T-cell (primary cell): ENCODE results near the gene ZNHIT3. TPM values are rescaled to one million over a fixed set of nuclear protein-coding genes. Genes with fewer than 3 reads are reported as not detected.

ENCODE experiments used
- ATAC-seq, 4 experiments: fragments of 200-7000 bp in 3 of 4; fragments of 150-1000 bp in 1 of 4; cut with Tn5 transposase; replicated peaks in 1 of 4; 1 replicate in 3 of 4; 2 replicates in 1 of 4; pipeline ENCODE4 v1.10.0; 2021; ENCODE audit warnings: moderate library complexity in 3 of 4, mild to moderate bottlenecking in 2 of 4, moderate number of reproducible peaks in 1 of 4
- CTCF ChIA-PET, 2 donors: fragments of 300-600 bp; sonication (Branson Sonifier 250); formaldehyde crosslinking; loops; one replicate each; lab custom pipeline; 2022; ENCODE audit warnings: antibody characterized with exemption in 2 of 2; lab: Charles Lee
- POLR2A ChIA-PET, 2 donors: fragments of 300-600 bp; sonication (Branson Sonifier 250); formaldehyde crosslinking; loops; one replicate each; lab custom pipeline; 2022; ENCODE audit warnings: antibody characterized with exemption in 2 of 2; lab: Charles Lee
- DNase-seq, 35 experiments: peaks; one replicate each; pipeline versions ENCODE4 v3.0.0 to v3.0.0-alpha.2; 2013 to 2023
- H3K27ac ChIP-seq: one replicate; pipeline ENCODE4 v1.5.1; 2013; ENCODE audit warnings: low read length
- H3K27me3 ChIP-seq, 2 experiments: replicated peaks in 1 of 2; 1 replicate in 1 of 2; 2 replicates in 1 of 2; pipeline versions ENCODE4 v1.6.1 to v1.7.0; 2013; ENCODE audit warnings: low read length in 1 of 2, mixed read lengths in 1 of 2; ENCODE audit not compliant: control insufficient read depth in 2 of 2, insufficient read depth in 2 of 2; ENCODE audit errors: extremely low read depth in 1 of 2
- H3K36me3 ChIP-seq, 2 donors: 1 replicate in 1 of 2; 2 replicates in 1 of 2; pipeline versions ENCODE4 v1.6.1 to v1.7.0; 2013; ENCODE audit warnings: low read length in 1 of 2; ENCODE audit not compliant: control insufficient read depth in 2 of 2, insufficient read depth in 1 of 2; ENCODE audit errors: extremely low read depth in 1 of 2
- H3K4me1 ChIP-seq, 2 experiments: 1 replicate in 1 of 2; 2 replicates in 1 of 2; pipeline versions ENCODE4 v1.6.1 to v1.7.0; 2013; ENCODE audit warnings: low read length in 2 of 2, mixed read lengths in 1 of 2; ENCODE audit not compliant: insufficient read depth in 2 of 2, control insufficient read depth in 1 of 2; ENCODE audit errors: extremely low read depth in 1 of 2
- H3K4me3 ChIP-seq, 2 donors: 1 replicate in 1 of 2; 2 replicates in 1 of 2; pipeline versions ENCODE4 v1.5.1 to v1.7.0; 2013; ENCODE audit warnings: mild to moderate bottlenecking in 2 of 2, low read length in 1 of 2, moderate library complexity in 1 of 2; ENCODE audit not compliant: control insufficient read depth in 1 of 2; ENCODE audit errors: extremely low read depth in 1 of 2
- H3K9me3 ChIP-seq: 2 replicates; pipeline ENCODE4 v1.7.0; 2013
- H3K27ac Mint-ChIP-seq, 2 donors: one replicate each; pipeline ENCODE4 v1.8.0; 2020 to 2021; ENCODE audit warnings: mild to moderate bottlenecking in 2 of 2, mixed read lengths in 2 of 2
- H3K27me3 Mint-ChIP-seq, 2 donors: one replicate each; pipeline ENCODE4 v1.8.0; 2021 to 2022; ENCODE audit warnings: mixed read lengths in 2 of 2
- H3K36me3 Mint-ChIP-seq: one replicate; pipeline ENCODE4 v1.8.0; 2021; ENCODE audit warnings: mixed read lengths
- H3K4me1 Mint-ChIP-seq, 3 donors: one replicate each; pipeline ENCODE4 v1.8.0; 2020 to 2022; ENCODE audit warnings: mixed read lengths in 3 of 3, mild to moderate bottlenecking in 1 of 3
- H3K4me3 Mint-ChIP-seq, 3 donors: one replicate each; pipeline ENCODE4 v1.8.0; 2020 to 2022; ENCODE audit warnings: mild to moderate bottlenecking in 3 of 3, mixed read lengths in 3 of 3, moderate library complexity in 3 of 3
- H3K9me3 Mint-ChIP-seq, 3 donors: one replicate each; pipeline ENCODE4 v1.8.0; 2020 to 2022; ENCODE audit warnings: mixed read lengths in 3 of 3
- WGBS: methylation state at CpG from one replicate; pipeline ENCODE4 v1.1.5; 2013; ENCODE audit warnings: missing lambda C conversion rate; ENCODE audit not compliant: insufficient coverage; 5-methylcytosine and 5-hydroxymethylcytosine counted together
- total RNA-seq, 35 experiments: library from RNA in 6 of 35; stranded (reverse) in 6 of 35; fragments of 120-200 nt in 1 of 35; gene quantifications; one replicate each; pipeline versions ENCODE4 v1.2.1 to v1.2.4 and lab custom pipeline; 2013 to 2026

The ZNHIT3 gene
- total RNA-seq, 5 donors from 2014 or later (not counting 1 experiment from before 2014, with no cell fraction given): 44.2 to 54.6 (median 51.3) TPM

DNA sequence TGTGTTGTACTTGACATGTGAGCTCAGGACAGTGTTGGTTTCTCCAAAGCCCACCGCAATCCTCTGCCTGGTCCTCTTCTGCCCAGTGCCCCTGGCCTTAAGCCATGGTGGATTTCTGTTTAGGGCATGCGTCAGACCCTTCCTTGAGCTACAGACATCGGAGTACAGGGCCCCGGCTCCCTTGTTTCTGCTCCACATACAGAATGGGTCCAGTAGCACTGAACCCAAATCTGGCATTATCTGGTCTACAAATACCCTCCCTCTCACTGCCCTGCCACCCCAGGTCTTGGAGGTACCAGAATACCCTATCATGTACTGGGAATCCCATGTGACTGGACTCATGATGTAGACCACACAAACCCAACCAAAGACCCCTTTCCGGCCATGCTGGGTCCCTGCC, 27.4 kb upstream of the ZNHIT3 start:
- H3K4me1 ChIP-seq: no peaks in the 10 kb centered on the region
- H3K4me3 Mint-ChIP-seq: no peak overlapping the region
- H3K27me3 Mint-ChIP-seq: peaks cover 19 to 41% of the 10 kb centered on the region in 2 donors
- H3K27me3 ChIP-seq: peaks cover 2 to 37% of the 10 kb centered on the region in 2 experiments
- H3K27ac Mint-ChIP-seq: no peak overlapping the region
- peaks cover 0 to 2% (median 0%) of the 10 kb centered on the region in 3 donors for H3K4me1 Mint-ChIP-seq
- peaks cover 2% of the 10 kb centered on the region for H3K36me3 Mint-ChIP-seq
- ATAC-seq: no peak
- H3K9me3 ChIP-seq: no peaks in the 10 kb centered on the region
- ChIA-PET POLR2A (no interaction called here), CTCF (no interaction called here)
- H3K27ac ChIP-seq: no peak overlapping the region
- H3K4me3 ChIP-seq: no peak overlapping the region
- H3K36me3 ChIP-seq: no peaks in the 10 kb centered on the region
- H3K9me3 Mint-ChIP-seq: no peaks in the 10 kb centered on the region
- no CpG with 5 or more reads among the region's 5 CpGs for WGBS
- no peak for DNase-seq

DNA sequence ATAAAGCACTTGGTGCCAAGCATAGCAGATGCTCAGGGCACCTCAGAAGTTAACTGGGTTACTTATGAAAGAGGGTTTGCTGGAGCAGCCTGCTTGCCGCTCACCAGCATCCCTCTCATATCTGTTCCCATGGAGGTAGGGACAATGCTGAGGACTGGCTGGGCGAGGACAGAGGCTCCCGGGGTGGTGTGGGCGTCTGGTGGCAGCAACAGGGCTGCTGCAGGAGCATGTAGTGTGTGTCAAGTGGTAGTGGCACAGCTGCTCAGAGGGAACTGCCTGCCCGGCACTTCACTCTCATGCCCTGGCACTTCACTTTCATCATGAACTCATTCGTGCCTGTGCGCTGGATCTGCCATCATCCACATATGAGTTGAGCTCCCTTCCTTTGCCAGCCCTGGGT, 26.9 kb upstream of the ZNHIT3 start:
- H3K36me3 ChIP-seq: no peaks in the 10 kb centered on the region
- H3K9me3 Mint-ChIP-seq: no peaks in the 10 kb centered on the region
- no peak overlapping the region for H3K4me3 ChIP-seq
- peaks cover 0 to 2% (median 0%) of the 10 kb centered on the region in 3 donors for H3K4me1 Mint-ChIP-seq
- H3K27me3 Mint-ChIP-seq: peaks cover 19 to 41% of the 10 kb centered on the region in 2 donors
- H3K9me3 ChIP-seq: no peaks in the 10 kb centered on the region
- H3K4me1 ChIP-seq: no peaks in the 10 kb centered on the region
- no peak overlapping the region for H3K27ac Mint-ChIP-seq
- peaks cover 2 to 42% of the 10 kb centered on the region in 2 experiments for H3K27me3 ChIP-seq
- POLR2A ChIA-PET: no interaction called here
- H3K27ac ChIP-seq: no peak overlapping the region
- ATAC-seq (no peak), DNase-seq (no peak)
- 68% methylated on average over 5 of the region's 7 CpGs for WGBS
- no peak overlapping the region for H3K4me3 Mint-ChIP-seq
- CTCF ChIA-PET: no interaction called here
- H3K36me3 Mint-ChIP-seq: peaks cover 2% of the 10 kb centered on the region

DNA sequence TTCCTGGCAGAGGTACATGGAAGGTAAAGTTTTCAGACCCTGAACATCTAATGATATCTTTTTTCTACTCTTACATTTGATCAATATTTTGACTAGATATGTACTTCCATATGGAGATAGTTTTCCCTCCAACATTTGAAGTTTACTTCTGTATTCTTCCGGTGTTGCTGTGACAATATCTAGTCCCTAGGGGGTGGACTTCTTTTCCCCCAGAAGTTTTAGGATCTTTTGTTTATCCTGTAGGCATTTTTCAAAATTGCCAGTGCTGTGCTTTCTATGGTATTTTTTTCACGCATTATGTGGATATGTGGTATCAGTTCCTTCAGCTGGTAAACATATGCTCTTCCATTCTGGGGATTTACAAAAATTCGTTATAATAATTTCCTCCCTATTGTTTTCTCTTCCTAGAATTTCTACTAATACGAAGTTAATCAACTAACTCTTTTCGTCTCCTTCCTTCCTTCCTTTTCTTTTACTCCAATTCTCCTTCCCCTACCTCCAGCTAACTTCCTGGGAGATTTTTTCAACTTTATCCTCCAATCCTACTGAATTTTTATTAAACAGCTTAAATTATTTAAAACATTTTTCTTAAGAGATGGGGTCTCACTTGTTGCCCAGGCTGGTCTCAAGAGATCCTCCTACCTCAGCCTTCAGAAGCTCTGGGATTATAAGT, 26.1 kb upstream of the ZNHIT3 start:
- Histone ChIP-seq H3K27ac (no peak overlapping the region), H3K36me3 (no peaks in the 10 kb centered on the region), H3K4me3 (no peak overlapping the region), H3K9me3 (no peaks in the 10 kb centered on the region), H3K4me1 (no peaks in the 10 kb centered on the region), H3K27me3 (peaks cover 2 to 50% of the 10 kb centered on the region in 2 experiments)
- POLR2A ChIA-PET: no interaction called here
- Mint-ChIP-seq H3K4me3 (no peak overlapping the region), H3K4me1 (peaks cover 0 to 2% (median 0%) of the 10 kb centered on the region in 3 donors), H3K27me3 (peaks cover 24 to 46% of the 10 kb centered on the region in 2 donors), H3K9me3 (no peaks in the 10 kb centered on the region), H3K27ac (no peak overlapping the region), H3K36me3 (peaks cover 2% of the 10 kb centered on the region)
- CTCF ChIA-PET: no interaction called here
- DNase-seq (no peak), ATAC-seq (no peak)
- 60% methylated on average over 2 of the region's 5 CpGs for WGBS

DNA sequence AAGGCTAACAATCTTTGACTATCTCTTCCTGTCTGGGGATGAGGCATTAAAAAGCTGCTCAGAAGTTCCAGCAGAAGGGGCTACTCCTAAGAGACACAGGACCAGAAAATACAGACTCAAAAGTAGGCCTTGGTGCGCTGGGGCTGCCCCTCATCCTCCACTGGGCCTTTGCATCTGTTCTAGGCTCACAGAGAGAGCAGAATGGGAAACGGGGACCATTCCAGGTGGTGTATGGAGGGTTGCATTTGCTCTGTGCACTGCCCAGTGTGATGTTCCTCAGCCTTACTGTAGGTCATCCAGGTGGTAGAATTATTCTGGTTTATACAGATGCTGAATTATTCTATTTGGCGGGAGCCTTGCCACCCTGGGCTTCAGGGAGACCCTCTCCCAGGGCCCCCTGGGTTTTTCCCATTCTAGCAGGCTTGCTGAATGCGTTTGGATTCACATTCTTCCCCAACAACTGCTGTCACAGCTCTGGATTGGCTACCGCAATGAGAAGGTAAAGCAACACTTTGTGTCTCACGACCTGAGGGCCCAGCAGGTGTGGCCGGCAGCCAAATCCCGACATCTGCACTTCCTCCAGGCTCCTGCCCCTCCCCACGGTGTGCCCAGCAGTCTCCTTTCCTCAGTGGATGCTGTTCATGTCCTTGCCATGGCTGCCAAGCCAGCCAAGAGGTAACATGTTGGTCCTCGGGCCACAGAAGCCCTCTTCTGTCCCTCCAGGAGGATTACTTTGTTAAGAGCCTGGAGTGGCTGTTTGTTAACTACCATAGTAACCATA, 25.0 kb upstream of the ZNHIT3 start:
- Mint-ChIP-seq H3K27ac (no peak overlapping the region), H3K4me3 (no peak overlapping the region), H3K4me1 (peaks cover 0 to 2% (median 0%) of the 10 kb centered on the region in 3 donors), H3K36me3 (peaks cover 2% of the 10 kb centered on the region), H3K27me3 (peaks cover 29 to 53% of the 10 kb centered on the region in 2 donors), H3K9me3 (no peaks in the 10 kb centered on the region)
- no peaks in the 10 kb centered on the region for H3K4me1 ChIP-seq
- DNase-seq (no peak), ATAC-seq (no peak)
- no peaks in the 10 kb centered on the region for H3K36me3 ChIP-seq
- POLR2A ChIA-PET: no interaction called here
- peaks cover 2 to 60% of the 10 kb centered on the region in 2 experiments for H3K27me3 ChIP-seq
- CTCF ChIA-PET: no interaction called here
- no peaks in the 10 kb centered on the region for H3K9me3 ChIP-seq
- H3K27ac ChIP-seq: no peak overlapping the region
- H3K4me3 ChIP-seq: no peak overlapping the region
- 48% methylated on average over 8 of the region's 10 CpGs for WGBS

DNA sequence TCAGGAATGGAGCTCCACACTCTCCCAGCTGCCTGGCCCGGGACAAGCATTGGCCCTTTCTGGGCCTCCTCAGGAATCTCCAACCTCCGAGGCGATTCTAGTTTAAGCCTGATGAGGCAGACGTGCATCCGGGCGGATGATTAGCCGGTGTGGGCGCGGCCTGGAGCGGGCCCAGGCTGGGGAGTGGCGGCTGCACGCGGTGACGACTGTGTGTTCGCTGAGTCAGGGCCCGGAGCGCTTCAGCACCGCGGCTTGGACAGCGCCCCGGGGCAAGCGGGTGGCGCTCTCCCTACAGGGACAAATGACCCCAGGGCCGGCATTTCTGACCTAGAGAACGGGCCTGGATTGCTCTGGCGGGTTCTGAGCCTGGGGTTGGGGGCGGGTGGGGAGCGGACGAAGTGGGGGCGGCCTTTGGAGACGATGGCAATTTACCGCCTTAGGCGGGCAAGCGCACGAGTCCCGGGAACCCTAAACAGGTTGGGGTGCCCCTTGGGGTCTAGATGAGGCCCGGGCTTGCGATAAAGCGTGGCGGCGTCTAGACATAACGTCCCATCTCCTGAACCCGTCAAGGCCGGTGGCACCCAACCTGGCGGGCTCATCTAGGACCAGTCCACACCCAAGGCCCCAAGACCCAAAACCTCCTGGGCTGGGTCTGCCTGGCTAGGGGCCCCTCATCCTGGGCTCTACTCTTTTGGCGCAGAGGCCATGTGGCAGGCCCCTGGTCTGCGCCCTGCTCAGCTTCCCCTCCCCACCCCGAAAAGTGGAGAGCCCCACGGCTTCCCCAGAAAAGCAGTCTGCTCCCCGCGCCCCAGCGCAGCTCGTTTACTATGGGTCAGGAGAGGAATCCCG, 22.3 kb upstream of the ZNHIT3 start:
- ChIA-PET POLR2A (no interaction called here), CTCF (no interaction called here)
- H3K9me3 ChIP-seq: no peaks in the 10 kb centered on the region
- no peaks in the 10 kb centered on the region for H3K36me3 ChIP-seq
- Mint-ChIP-seq H3K27me3 (peaks cover 38 to 74% of the 10 kb centered on the region in 2 donors), H3K4me3 (no peak overlapping the region), H3K36me3 (peaks cover 2% of the 10 kb centered on the region), H3K27ac (no peak overlapping the region), H3K9me3 (no peaks in the 10 kb centered on the region), H3K4me1 (peaks cover 0 to 2% (median 0%) of the 10 kb centered on the region in 3 donors)
- no peak overlapping the region for H3K4me3 ChIP-seq
- H3K4me1 ChIP-seq: no peaks in the 10 kb centered on the region
- 20% methylated on average over 51 of the region's 54 CpGs for WGBS
- DNase-seq (peak in 26 of 35 experiments; percentile 12 to 50 (median 30)), ATAC-seq (peak; percentile 61 to 84 (median 70))
- H3K27me3 ChIP-seq: peaks cover 2 to 71% of the 10 kb centered on the region in 2 experiments
- H3K27ac ChIP-seq: no peak overlapping the region

DNA sequence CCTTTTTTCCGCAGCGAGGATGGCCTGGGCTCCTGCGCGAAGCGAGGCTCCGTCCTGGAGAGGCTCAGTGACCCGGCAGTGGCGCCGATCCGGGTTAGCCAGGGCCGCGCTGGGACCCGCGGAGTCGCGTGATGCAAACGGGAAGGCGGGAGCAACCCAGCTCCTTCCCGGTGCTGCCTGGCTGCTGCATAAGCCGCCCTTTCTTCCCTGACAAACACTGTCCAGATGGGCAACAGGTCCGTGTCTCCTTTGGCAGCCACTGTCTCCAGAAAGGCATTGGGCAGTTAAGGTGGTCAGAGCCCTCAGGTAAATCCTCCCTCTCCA, 21.8 kb upstream of the ZNHIT3 start:
- ATAC-seq (no peak), DNase-seq (no peak)
- Histone ChIP-seq H3K4me3 (no peak overlapping the region), H3K9me3 (no peaks in the 10 kb centered on the region), H3K27me3 (peaks cover 1 to 71% of the 10 kb centered on the region in 2 experiments), H3K27ac (no peak overlapping the region), H3K4me1 (no peaks in the 10 kb centered on the region), H3K36me3 (no peaks in the 10 kb centered on the region)
- ChIA-PET POLR2A (no interaction called here), CTCF (no interaction called here)
- Mint-ChIP-seq H3K27ac (no peak overlapping the region), H3K9me3 (no peaks in the 10 kb centered on the region), H3K27me3 (peaks cover 38 to 80% of the 10 kb centered on the region in 2 donors), H3K36me3 (peaks cover 2% of the 10 kb centered on the region), H3K4me3 (no peak overlapping the region), H3K4me1 (peaks cover 0 to 2% (median 0%) of the 10 kb centered on the region in 3 donors)
- WGBS: 22% methylated on average over 17 of the region's 21 CpGs
